OCI-LY7 (cell line): ENCODE measurements around the gene TNFRSF12A. TPM values are rescaled to one million over a fixed set of nuclear protein-coding genes. Genes with fewer than 3 reads are reported as not detected.

ENCODE experiments used
- BruUV-seq: library from RNA; stranded (reverse); fragments of 400-500 nt; replicated peaks from 2 replicates; lab custom pipeline; 2021; lab: Mats Ljungman, UMichigan
- CTCF ChIA-PET: fragments of 300-600 bp; sonication (Branson Sonifier 250); formaldehyde crosslinking; loops from one replicate; lab custom pipeline; 2022; ENCODE audit warnings: antibody characterized with exemption; ENCODE audit not compliant: unreplicated experiment; lab: Charles Lee
- POLR2A ChIA-PET: fragments of 300-600 bp; sonication (Branson Sonifier 250); formaldehyde crosslinking; loops from one replicate; lab custom pipeline; 2022; ENCODE audit warnings: antibody characterized with exemption; lab: Charles Lee
- DNase-seq: peaks from one replicate; pipeline ENCODE4 v3.0.0-alpha.2; 2015; ENCODE audit warnings: low spot score
- H2AFZ ChIP-seq: fragments of 200-600 bp; sonication (generic), shearing (Covaris generic); 2 replicates; pipeline ENCODE4 v1.6.1; 2014; ENCODE audit warnings: mild to moderate bottlenecking, antibody characterized with exemption, low read length, moderate library complexity
- H3K27ac ChIP-seq: fragments of 200-600 bp; sonication (generic); 2 replicates; pipeline ENCODE4 v1.5.1; 2014; ENCODE audit warnings: mixed run types, low read depth, mild to moderate bottlenecking, moderate library complexity, low read length, inconsistent platforms; ENCODE audit not compliant: poor library complexity, severe bottlenecking
- H3K36me3 ChIP-seq: fragments of 200-600 bp; sonication (generic); 2 replicates; pipeline ENCODE4 v1.6.1; 2014; ENCODE audit warnings: mild to moderate bottlenecking, antibody characterized with exemption, low read length, moderate library complexity, mixed read lengths; ENCODE audit not compliant: insufficient read depth
- H3K4me1 ChIP-seq: fragments of 200-600 bp; sonication (generic); 2 replicates; pipeline ENCODE4 v1.5.1; 2014; ENCODE audit warnings: mild to moderate bottlenecking, low read length; ENCODE audit not compliant: insufficient read depth, poor library complexity, severe bottlenecking
- H3K4me2 ChIP-seq: fragments of 200-600 bp; sonication (generic); 2 replicates; pipeline ENCODE4 v1.6.1; 2014; ENCODE audit warnings: mild to moderate bottlenecking, low read length
- H3K4me3 ChIP-seq: fragments of 200-600 bp; sonication (generic); 2 replicates; pipeline ENCODE4 v1.5.1; 2014; ENCODE audit warnings: mild to moderate bottlenecking, low read depth, low read length; ENCODE audit not compliant: poor library complexity, severe bottlenecking
- H3K79me2 ChIP-seq: fragments of 200-600 bp; sonication (generic); 2 replicates; pipeline ENCODE4 v1.6.1; 2016; ENCODE audit warnings: low read depth, mild to moderate bottlenecking, low read length, moderate library complexity, mixed read lengths; ENCODE audit not compliant: insufficient read depth
- H3K9me2 ChIP-seq: fragments of 200-600 bp; sonication (generic); 2 replicates; pipeline ENCODE4 v1.6.1; 2016; ENCODE audit warnings: mild to moderate bottlenecking, low read length, mixed read lengths; ENCODE audit not compliant: insufficient read depth
- H3K9me3 ChIP-seq: fragments of 200-600 bp; sonication (generic); 2 replicates; pipeline ENCODE4 v1.6.1; 2014; ENCODE audit warnings: mild to moderate bottlenecking, mixed run types, low read length, mixed read lengths
- H4K20me1 ChIP-seq: fragments of 200-600 bp; sonication (generic); 2 replicates; pipeline ENCODE4 v1.6.1; 2014; ENCODE audit warnings: mild to moderate bottlenecking, antibody characterized with exemption, low read length, moderate library complexity, mixed read lengths; ENCODE audit not compliant: insufficient read depth
- CTCF ChIP-seq: fragments of 200-600 bp; sonication (generic); conservative IDR thresholded peaks from 2 replicates; pipeline ENCODE4 v1.5.1; 2014; ENCODE audit warnings: mild to moderate bottlenecking, antibody characterized with exemption, low read length, moderate library complexity, mixed read lengths
- EZH2phosphoT487 ChIP-seq: fragments of 200-600 bp; sonication (generic); IDR thresholded peaks from 2 replicates; pipeline ENCODE4 v1.6.1; 2018; ENCODE audit warnings: low read depth, borderline replicate concordance, mild to moderate bottlenecking, mixed run types, antibody characterized with exemption, low read length, moderate library complexity, mixed read lengths
- intact Hi-C: fragments of 100-400 bp; cut with micrococcal nuclease; formaldehyde crosslinking; loops from one replicate; pipeline ENCODE4 v1.10.0; 2022; ENCODE audit not compliant: unreplicated experiment
- total RNA-seq, 2 experiments: library from RNA; depleted of rRNA in 1 of 2; stranded (reverse); fragments of >200 nt in 1 of 2; shearing (Covaris generic) in 1 of 2; gene quantifications; 2 replicates each; pipeline ENCODE4 v1.2.3, GENCODE V29; 2014 to 2022

TNFRSF12A gene
- total RNA-seq, 2 experiments from 2014 or later, result 1.9 to 4.9 TPM

GRCh38 chr16:3038256-3038655 is 18.1 kb downstream of the TNFRSF12A start:
- Histone ChIP-seq H3K4me3 (no peak overlapping the region), H3K9me3 (no peaks in the 10 kb centered on the region), H2AFZ (no peak overlapping the region), H3K4me2 (no peak overlapping the region), H3K27ac (no peak overlapping the region), H3K79me2 (no peaks in the 10 kb centered on the region), H3K4me1 (no peaks in the 10 kb centered on the region), H3K36me3 (no peaks in the 10 kb centered on the region), H3K9me2 (no peaks in the 10 kb centered on the region), H4K20me1 (no peaks in the 10 kb centered on the region)
- no peak for DNase-seq
- ChIA-PET CTCF (interaction anchor here (1.3 kb wide), 1 partner anchor 10 kb away, joined by 9 read pairs; no protein-coding TSS in a partner anchor), POLR2A (no interaction called here)
- TF ChIP-seq EZH2phosphoT487 (no peak), CTCF (no peak)
- intact Hi-C loops, result no loop called here
- BruUV-seq, result no TSS peak

GRCh38 chr16:3038896-3039295 is 18.7 kb downstream of the TNFRSF12A start:
- no peak for TF ChIP-seq EZH2phosphoT487
- no peak for TF ChIP-seq CTCF
- BruUV-seq, result no TSS peak
- ChIA-PET CTCF (interaction anchor here (1.3 kb wide), 1 partner anchor 11 kb away, joined by 9 read pairs; no protein-coding TSS in a partner anchor), POLR2A (no interaction called here)
- H3K27ac ChIP-seq, result no peak overlapping the region
- H3K9me3 ChIP-seq, result no peaks in the 10 kb centered on the region
- H3K9me2 ChIP-seq, result no peaks in the 10 kb centered on the region
- no peaks in the 10 kb centered on the region for H4K20me1 ChIP-seq
- H3K36me3 ChIP-seq, result no peaks in the 10 kb centered on the region
- no peak overlapping the region for H2AFZ ChIP-seq
- no peak overlapping the region for H3K4me2 ChIP-seq
- intact Hi-C loops, result no loop called here
- no peak for DNase-seq
- H3K79me2 ChIP-seq, result no peaks in the 10 kb centered on the region
- H3K4me3 ChIP-seq, result no peak overlapping the region
- H3K4me1 ChIP-seq, result no peaks in the 10 kb centered on the region

GRCh38 chr16:3042376-3042775 is 22.2 kb downstream of the TNFRSF12A start:
- BruUV-seq, result no TSS peak
- intact Hi-C loops, result no loop called here

More at GRCh38 chr16:3042376-3042775, 22.2 kb downstream of the TNFRSF12A start:
- Histone ChIP-seq H3K4me1 (peaks cover 9% of the 10 kb centered on the region), H3K27ac (no peak overlapping the region), H4K20me1 (no peaks in the 10 kb centered on the region), H2AFZ (no peak overlapping the region), H3K9me3 (no peaks in the 10 kb centered on the region), H3K4me2 (no peak overlapping the region), H3K4me3 (no peak overlapping the region), H3K79me2 (no peaks in the 10 kb centered on the region), H3K36me3 (no peaks in the 10 kb centered on the region), H3K9me2 (no peaks in the 10 kb centered on the region)
- no peak for DNase-seq
- ChIA-PET CTCF (interaction anchor here (0.6 kb wide), 1 partner anchor 10 kb away, joined by 3 read pairs; no protein-coding TSS in a partner anchor), POLR2A (interaction anchor here (0.6 kb wide), 1 partner anchor 1227 kb away, joined by 3 read pairs; no protein-coding TSS in a partner anchor)
- TF ChIP-seq EZH2phosphoT487, result no peak
